Measurements from ENCODE around the gene ADORA1.

ADORA1 gene

DNA sequence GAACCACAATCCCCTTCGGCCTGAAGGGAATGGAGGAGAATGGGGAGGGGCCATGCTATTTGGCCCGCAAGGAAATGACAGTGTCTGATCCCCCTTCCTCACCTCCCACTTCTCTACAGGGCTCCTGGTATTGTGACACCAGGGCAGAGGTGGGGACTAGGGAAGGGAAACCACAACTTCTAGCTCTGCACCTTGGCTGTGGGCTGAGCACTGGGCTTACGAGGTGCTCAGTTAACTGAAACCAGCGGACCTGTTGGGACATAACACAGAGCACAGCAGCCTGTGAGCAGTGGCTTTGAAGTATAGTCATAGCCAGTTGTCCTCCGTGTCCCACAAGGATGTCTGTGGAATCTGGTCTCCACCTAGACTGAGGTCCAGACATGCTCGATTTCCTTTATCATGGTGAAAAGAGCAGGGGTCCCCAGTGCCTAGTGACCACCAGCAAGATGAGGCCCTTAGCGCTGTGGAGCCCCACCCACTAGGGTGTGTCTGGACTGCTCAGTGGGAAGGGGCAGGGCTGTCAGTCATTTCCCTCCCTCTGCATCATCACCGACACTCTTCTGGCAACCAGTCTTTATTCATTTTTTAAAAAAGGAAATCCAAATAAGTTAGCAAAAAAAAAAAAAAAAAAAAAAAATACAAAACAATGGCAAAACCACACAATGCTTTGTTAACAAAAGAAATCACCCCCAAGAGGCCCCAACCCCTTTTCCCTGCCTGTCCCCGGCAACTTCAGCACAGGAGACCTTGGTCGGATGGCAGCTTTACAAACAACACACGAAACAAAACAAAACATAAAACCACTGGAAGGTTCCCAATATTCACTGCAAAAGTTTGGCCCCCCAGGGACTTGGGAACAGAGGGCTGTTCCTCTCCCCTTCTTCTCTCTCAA lies 44.7 kb upstream of the ADORA1 start:
- H3K4me3 ChIP-seq (replicated peaks in 1 of 2; ENCODE audit: low read depth in 2 of 2, low read length in 2 of 2), result no peak overlapping the region

DNA sequence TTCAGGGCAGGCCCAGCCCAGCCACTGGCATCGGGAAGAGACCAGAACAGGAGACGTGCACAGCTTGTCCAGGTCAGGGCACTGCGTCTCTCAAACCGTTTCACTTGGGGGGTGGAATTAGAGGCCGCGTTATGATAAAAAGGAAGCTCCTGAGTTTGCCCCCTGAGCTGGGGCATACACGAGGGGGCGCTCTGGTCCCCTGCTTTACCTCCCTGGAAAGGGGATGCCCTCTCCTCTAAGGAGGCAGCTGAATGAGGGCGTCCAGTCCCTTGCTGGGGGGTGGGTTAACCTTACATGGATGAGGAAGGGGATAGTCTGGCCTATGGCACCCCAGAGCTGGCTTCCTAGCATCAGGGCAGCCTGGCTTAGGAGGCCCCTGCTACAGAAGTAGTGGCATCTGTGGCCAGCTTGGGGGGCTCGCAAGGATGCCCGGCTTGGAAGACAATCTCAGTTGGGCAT lies 44.0 kb upstream of the ADORA1 start:
- no peak for DNase-seq (ENCODE audit: low read depth in 2 of 2)
- H3K4me3 ChIP-seq (replicated peaks in 1 of 2; ENCODE audit: low read depth in 2 of 2, low read length in 2 of 2), result no peak overlapping the region
- TF ChIP-seq CTCF (IDR thresholded peaks at IDR 0.05; ENCODE audit: low read depth, low read length), result no peak

More for the DNA sequence above, 44.7 kb upstream of the ADORA1 start:
- TF ChIP-seq CTCF (IDR thresholded peaks at IDR 0.05; ENCODE audit: low read depth, low read length), result no peak
- DNase-seq (ENCODE audit: low read depth in 2 of 2), result no peak

GRCh38 chr1:203084588-203085527 lies 42.7 kb upstream of the ADORA1 start:
- no peak overlapping the region for H3K4me3 ChIP-seq (replicated peaks in 1 of 2; ENCODE audit: low read depth in 2 of 2, low read length in 2 of 2)
- TF ChIP-seq CTCF (IDR thresholded peaks at IDR 0.05; ENCODE audit: low read depth, low read length), result peak; percentile 46
- no peak for DNase-seq (ENCODE audit: low read depth in 2 of 2)

DNA sequence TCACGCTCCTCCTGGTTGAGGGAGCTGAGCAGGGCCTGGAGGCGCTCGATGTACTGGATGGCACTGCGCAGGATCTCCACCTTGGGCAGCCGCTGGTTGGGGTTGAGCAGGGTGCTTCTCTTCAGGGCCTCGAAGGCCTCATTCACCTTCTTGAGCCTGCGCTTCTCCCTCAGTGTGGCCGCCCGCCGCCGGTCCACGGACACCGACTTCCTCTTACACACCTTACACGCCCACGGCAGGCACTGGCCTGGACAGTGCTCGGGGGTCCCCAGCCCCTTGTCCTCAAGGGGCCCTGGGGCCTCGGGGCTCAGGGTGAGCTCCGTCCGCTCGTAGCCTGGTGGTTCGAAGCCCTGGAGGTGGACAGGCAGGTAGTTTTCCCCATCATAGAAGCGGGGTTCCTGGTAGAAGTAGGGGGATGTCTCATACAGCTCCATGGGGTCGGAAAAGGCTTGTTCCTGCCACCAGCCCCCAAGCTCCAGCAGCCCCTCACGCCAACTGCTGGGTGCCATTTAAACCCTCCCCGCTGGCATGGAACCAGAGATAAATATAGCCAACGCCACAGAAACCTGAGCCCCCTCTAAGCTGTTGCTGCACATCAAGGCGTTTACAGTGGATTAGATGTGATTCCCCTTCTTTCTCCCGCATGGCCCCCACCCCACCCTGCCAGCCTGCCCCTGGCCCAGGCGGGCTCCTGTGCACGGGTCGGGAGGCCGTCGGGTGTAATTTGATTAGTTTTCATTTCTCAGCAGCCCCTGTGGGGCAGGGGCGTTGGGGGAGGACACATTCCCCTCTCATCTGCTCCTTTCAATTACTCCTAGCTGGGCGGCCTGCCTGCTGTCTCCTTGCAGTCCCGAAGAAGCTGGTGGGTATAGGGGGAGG lies 41.8 kb upstream of the ADORA1 start, which contains the start of gene MYOG:
Gene MYOG (minus strand): TSS at position 485 of the 879 bp plus-strand sequence. CDS start 51 bp downstream, at position 434.
- TF ChIP-seq CTCF (IDR thresholded peaks at IDR 0.05; ENCODE audit: low read depth, low read length), result no peak
- H3K4me3 ChIP-seq (replicated peaks in 1 of 2; ENCODE audit: low read depth in 2 of 2, low read length in 2 of 2), result no peak within 1 kb of the TSS
- no peak for DNase-seq (ENCODE audit: low read depth in 2 of 2)

- DNase-seq (ENCODE audit: low read depth in 2 of 2), result no peak
- H3K4me3 ChIP-seq (replicated peaks in 1 of 2; ENCODE audit: low read depth in 2 of 2, low read length in 2 of 2), result no peak overlapping the region
- no peak for TF ChIP-seq CTCF (IDR thresholded peaks at IDR 0.05; ENCODE audit: low read depth, low read length)
These were observed 40.3 kb upstream of the ADORA1 start for GRCh38 chr1:203086992-203087763.

All from cardiac fibroblast (primary cell).